ENCODE results near the gene AGO3.
A peak's percentile ranks its signal among the peaks of the same experiment; 100 is the strongest.
"Not testable (repeated sequence)": the region's sequence is repeated elsewhere in the genome, so short reads cannot be mapped to it uniquely, and the experiment has no call there.

Gene AGO3

DNA sequence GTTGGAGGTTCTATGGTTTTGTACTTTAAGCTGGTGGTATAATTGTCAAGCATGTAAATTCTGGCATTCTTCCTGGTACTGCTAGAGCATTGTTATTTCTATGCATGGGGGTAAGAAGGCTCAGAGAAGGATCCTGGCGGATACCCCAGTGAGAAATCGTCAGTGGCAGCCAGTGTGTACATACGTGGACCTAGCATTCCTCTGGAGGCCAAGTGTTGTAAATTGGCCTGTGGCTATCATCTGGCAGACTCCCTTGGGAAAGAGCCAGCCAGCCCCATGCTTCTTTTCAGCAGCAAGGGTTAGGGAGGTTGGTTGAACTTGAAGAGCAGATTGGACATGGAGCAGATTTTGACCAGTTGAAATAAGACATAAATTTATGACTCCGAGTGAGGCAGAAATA is 5.2 kb upstream of the AGO3 start:
- no peak for DNase-seq (ENCODE audit: low read depth in 2 of 2)

GRCh38 chr1:35927472-35927871 is 3.4 kb upstream of the AGO3 start:
- no peak for DNase-seq (ENCODE audit: low read depth in 2 of 2)

GRCh38 chr1:35929730-35930592 is 944 bp upstream of the AGO3 start:
- DNase-seq (ENCODE audit: low read depth in 2 of 2) = peak; percentile 7 to 24

DNA sequence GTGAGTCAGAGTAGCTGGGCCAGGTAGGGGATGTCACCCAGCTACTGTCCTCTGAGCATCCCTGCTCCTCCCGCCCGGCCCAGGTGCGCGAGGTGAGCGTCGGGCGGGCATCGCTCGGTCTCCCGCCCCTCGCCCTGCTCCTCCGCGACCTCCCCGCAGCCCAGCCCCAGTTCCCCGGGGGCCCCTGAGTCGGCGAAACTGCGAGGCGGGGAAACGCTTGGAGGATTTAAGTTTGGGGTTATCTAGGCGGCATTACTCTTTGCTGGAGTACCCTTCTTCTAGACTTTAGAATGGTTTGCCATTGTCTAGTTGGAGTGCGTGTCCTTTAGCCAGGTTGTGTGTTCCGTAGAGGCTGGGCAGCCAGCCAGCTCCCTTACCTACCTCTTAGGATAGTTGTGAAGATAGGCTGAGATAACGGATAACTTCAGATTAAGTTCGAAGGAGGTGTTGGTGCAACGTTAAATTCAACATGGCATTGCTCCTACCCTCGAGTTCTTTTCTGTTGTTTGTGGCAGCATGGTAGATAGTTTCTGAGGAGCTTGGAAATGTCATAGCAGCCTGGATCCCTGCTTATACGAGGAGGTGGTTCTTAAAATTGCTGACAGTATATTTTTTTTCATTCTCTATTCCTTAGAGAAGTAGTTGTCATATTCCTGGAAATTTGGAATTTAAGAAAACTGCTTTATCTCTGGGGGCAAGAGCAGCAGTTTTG is 697 bp downstream of the AGO3 start:
- no peak for DNase-seq (ENCODE audit: low read depth in 2 of 2)

DNA sequence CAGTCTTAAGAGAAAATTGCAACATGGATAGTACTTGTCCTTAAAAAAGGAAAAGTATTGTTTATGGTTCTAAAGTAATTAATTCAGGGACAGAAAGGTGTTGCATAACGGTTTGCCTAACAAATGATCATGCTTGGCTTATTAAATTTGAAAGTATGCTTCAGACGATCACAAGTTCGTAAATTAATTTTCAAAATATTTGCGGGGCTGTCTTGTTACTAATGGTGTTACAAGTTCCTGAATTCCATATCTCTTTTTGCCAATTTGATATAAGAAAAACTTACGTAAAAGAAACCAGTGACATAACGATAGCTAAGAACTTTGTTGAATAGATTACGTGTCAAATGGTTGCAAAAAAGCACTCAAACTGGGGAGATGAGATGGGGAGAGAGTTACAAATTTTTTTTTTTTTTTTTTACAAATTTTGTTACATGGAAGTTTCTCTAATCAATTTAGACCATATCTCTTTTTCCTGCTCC is 1.3 kb downstream of the AGO3 start:
- DNase-seq (ENCODE audit: low read depth in 2 of 2) = no peak

DNA sequence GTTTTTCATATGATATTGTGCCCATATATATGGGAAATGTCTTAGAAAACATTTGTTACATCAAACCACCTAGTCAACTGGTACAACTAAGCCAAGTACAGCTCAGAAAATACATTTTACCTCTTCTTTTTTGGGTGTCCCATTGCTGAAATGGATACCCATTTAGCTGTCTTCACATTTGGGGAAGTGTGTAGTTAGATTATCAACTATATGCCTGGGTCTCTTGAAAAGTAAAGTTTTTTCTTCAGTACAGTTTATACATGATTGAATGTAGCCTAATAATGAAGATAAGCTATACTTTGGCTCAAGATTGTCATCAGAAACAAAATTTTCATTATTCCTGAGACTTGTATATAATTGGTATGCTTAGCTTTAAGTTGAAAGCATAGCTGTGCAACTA is 2.0 kb downstream of the AGO3 start:
- DNase-seq (ENCODE audit: low read depth in 2 of 2) = no peak

DNA sequence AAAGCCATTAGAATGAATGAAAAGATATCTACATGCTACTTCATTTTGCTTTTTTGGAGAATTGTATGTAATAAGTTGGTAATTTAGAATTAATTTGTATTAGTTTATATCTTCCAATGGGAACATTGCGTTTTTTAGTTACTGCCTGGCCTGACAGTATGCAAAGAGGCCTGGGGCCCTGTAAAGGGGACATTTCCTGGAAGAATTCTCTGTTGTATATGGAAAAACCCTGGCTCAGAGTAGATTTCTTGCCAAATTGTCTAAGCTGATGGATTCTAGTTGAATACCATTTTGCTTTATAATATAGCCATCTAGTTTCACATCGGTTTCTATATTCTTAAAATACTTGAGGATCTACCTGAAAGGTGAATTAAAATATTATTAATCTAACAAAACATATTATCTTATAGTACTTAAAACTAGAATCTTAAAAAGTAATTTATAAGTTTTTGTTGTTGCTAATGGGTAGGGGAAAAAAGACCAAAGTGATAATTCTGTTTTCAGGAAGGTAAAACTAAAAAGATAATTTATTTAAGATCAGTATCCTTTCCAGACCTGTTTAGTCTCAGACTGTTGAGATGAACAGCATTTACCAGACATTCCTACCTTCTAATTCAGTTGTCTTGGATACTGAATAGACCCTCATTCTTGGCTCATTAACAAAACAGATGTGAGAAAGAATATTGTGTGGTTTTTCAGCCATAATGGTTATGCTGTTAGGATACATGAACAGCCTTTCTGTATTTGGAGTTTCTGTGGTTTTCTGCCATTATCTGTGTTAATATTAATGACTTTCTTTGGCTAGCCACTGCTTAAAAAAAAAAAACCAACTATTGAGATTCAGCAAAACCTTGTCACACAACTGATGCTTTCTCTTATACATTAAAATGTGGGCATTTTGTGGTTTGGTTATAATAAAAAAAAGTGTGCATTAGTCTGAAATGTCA is 4.8 kb downstream of the AGO3 start:
- DNase-seq (ENCODE audit: low read depth in 2 of 2) = no peak

GRCh38 chr1:35936838-35937237 is 5.9 kb downstream of the AGO3 start:
- DNase-seq (ENCODE audit: low read depth in 2 of 2) = no peak

GRCh38 chr1:35939484-35939883 is 8.6 kb downstream of the AGO3 start:
- DNase-seq (ENCODE audit: low read depth in 2 of 2) = no peak

- no peak for DNase-seq (ENCODE audit: low read depth in 2 of 2)
Observed at GRCh38 chr1:35945327-35945726, 14.4 kb downstream of the AGO3 start.

- DNase-seq (ENCODE audit: low read depth in 2 of 2) = no peak
Observed at GRCh38 chr1:35947547-35947946, 16.6 kb downstream of the AGO3 start.

- DNase-seq (ENCODE audit: low read depth in 2 of 2) = no peak
Observed at GRCh38 chr1:35958558-35958957, 27.7 kb downstream of the AGO3 start.

- no peak for DNase-seq (ENCODE audit: low read depth in 2 of 2)
Observed at GRCh38 chr1:35959304-35959703, 28.4 kb downstream of the AGO3 start.

- DNase-seq (ENCODE audit: low read depth in 2 of 2) = no peak
Observed at GRCh38 chr1:35962952-35963351, 32.0 kb downstream of the AGO3 start.

GRCh38 chr1:35964277-35964676 is 33.4 kb downstream of the AGO3 start:
- not testable (repeated sequence) for DNase-seq (ENCODE audit: low read depth in 2 of 2)

DNA sequence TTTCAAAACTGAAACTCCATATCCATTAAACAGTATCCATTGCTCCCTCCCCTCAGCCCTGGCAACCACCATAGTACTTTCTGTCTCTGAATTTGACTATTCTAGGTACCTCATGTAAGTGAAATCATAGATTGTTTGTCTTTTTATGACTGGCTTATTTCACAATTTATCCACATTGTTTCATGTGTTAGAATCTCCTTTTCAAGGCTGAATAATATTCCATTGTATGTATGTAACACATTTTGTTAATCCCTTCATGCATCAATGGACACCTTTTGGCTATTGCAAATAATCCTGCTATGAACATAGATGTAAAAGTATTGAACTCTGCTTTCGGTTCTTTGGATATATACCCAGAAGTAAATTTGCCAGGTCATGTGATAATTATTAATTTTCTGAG is 37.5 kb downstream of the AGO3 start:
- DNase-seq (ENCODE audit: low read depth in 2 of 2) = no peak

- DNase-seq (ENCODE audit: low read depth in 2 of 2) = no peak
Observed at GRCh38 chr1:35971601-35972000, 40.7 kb downstream of the AGO3 start.

DNA sequence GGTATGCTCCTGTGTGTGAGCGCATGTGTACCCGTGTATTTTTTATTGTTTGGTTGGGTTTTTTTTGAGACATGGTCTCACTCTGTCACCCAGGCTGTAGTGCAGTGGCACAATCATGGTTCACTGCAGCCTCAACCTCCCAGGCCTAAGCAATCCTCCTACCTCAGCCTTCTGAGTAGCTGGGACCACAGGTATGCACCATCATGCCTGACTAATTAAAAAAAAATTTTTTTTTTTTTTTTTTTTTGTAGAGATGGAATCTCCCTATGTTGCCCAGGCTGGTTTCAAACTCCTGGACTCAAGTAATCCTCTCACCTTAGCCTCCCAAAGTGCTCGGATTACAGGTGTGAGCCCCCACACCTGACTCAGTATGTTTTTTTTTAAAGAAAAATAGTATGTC is 41.7 kb downstream of the AGO3 start:
- not testable (repeated sequence) for DNase-seq (ENCODE audit: low read depth in 2 of 2)

- DNase-seq (ENCODE audit: low read depth in 2 of 2) = no peak
Observed at GRCh38 chr1:35980090-35980489, 49.2 kb downstream of the AGO3 start.

DNA sequence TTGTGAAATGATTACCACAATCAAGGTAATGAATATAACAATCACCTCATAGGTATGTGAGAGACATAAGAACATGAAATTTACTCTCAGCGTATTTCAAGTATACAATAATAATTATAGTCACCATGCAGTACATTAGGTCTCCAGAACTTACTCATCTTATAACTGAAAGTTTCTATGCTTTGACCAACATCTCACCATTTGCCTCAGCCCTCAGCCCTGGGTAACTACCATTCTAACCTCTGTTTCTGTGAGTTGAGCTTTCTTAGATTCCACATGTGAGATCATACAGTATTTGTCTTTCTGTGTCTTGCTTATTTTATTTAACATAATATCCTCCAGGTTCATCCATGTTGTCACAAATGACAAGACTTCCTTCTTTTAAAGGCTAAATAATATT is 57.3 kb downstream of the AGO3 start:
- no peak for DNase-seq (ENCODE audit: low read depth in 2 of 2)

DNA sequence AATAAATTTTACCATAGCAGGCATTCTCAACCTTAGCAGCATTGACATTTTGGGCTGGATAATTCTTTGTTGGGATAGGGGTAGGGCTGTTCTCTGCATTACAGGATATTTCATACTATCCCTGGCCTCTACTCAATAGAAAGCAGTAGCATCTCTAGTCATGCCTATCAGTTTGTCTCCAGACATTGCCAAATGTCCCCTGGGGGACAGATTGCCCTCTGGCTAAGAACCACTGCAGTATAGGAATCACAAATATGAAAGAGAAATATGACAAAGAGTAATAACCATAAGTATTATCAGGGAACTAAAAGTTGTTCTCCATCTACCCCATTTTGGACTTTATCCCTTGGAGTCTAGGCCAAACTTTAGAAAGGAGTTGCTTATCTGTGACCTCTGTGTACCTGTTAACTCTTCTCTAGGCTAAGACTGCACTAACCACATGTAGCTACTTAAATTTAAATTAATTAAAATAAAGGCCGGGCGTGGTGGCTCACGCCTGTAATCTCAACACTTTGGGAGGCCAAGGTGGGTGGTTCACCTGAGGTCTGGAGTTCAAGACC is 76.1 kb downstream of the AGO3 start:
- no peak for DNase-seq (ENCODE audit: low read depth in 2 of 2)

DNA sequence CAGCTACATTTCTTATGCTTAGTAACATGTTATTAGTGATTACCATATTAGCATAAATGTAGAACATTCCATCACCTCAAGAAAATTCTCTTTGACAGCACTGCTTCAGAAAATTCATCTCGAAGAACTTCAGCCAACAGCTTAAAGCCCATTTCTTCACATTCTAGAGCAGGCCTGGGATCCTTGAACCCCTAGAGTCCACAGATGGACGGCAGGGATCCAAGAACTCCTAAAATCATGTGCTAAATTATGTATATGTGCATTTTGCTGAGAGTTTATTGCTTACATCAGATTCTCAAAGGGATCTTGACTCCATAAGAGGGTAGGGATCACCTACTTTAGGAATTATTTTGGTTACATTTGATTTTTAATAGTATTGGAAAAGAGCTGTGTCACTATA is 76.8 kb downstream of the AGO3 start:
- no peak for DNase-seq (ENCODE audit: low read depth in 2 of 2)

Data from stimulated activated CD4-positive, alpha-beta T cell treated with anti-CD3 and anti-CD28 coated beads, Interleukin-12 subunit alpha, Interleukin-12 subunit beta, amount 100 ng/mL, for 24 hours (primary cell).